Eye (tissue), 1 donor: ENCODE measurements around the gene SOX18.

Experiments used
- DNase-seq: peaks from one replicate; pipeline ENCODE4 v3.0.0-alpha.2; 2015

SOX18 gene

GRCh38 chr20:64080013-64080812 is 30.8 kb upstream of the SOX18 start, which contains the start of gene OPRL1:
OPRL1 (plus strand) TSS chr20:64080082; CDS start chr20:64092721, 12,639 bp downstream.
- peak; percentile 58 for DNase-seq

- DNase-seq, result peak; percentile 72
Observed at GRCh38 chr20:64079273-64080012, 30.0 kb upstream of the SOX18 start, which contains the start of gene RGS19. RGS19 (minus strand) TSS chr20:64079518; CDS start chr20:64076886, 2,632 bp downstream.

- no peak for DNase-seq
Observed at GRCh38 chr20:64078934-64079272, 29.5 kb upstream of the SOX18 start.

DNA sequence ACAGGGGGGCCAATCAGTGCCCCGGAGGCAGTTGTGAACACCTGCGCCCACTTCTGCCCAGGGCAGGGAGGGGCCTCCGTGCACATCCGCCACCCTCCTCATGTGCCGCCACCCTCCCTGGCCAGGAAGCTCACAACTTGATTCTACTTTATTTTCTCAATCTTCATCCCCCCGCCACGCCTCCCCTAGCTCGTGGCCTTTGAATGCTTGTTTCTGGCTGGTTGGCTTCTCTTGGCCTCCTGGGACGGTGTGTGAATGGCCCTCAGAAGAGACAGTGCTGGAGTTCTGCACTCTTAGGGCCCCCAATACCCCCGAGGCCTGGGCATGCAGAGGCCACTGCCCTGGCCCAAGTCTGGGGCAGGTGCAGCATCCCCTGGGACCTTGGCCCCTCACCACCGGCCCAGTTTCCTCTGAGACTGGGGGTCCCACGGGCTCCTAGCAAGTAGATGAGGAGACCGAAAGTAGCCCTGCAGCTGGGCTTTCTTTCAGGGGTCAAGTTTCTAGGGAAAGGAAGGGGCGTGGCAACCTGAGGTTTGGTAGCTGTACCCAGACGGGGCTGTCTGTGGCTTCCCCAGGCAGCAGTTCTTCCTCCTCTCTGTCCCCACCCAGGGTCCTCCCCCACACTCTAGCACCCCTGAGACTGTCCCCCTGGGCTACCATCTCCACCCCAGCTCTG is 28.6 kb upstream of the SOX18 start:
- no peak for DNase-seq

DNA sequence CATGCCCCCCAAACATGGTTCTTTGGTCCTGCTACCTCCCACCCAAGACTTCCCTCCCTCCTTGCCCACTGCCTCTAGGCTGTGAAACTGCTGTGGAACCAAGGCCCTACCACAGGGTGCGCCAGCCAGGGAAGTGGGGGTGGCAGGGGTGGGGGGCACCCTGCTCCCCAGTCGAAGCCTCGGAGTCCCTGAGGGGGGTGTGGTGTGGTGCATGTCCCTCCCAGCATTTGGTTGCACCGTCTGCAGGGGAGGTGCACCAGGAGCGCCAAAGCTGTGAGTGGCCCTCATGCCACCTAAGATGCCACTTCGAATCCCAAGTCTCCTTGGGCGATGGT is 28.1 kb upstream of the SOX18 start:
- DNase-seq, result no peak

DNA sequence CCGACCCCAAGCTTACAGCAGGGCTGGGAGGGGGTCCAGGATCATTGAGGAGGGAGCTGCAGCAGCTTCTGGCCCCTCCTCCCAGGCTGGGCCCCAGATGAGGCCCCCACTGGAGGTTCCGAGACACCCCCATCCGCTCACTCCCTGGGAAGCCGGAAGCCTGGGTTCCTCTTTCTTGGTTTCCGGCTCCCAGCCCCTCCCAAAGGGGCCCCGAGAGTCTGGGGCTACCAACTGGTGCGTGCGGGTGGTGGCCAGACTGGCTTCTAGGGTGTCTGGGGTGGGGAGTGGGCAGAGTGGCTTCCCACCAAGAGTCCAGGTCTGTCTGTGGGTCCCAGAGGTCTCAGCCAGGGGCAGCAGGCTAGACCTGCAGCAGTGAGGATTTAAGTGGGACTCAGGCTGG is 27.7 kb upstream of the SOX18 start:
- DNase-seq, result no peak

- DNase-seq, result no peak
Observed at GRCh38 chr20:64076061-64076997, 26.9 kb upstream of the SOX18 start.

- no peak for DNase-seq
Observed at GRCh38 chr20:64075556-64075955, 26.1 kb upstream of the SOX18 start.

- no peak for DNase-seq
Observed at GRCh38 chr20:64074963-64075362, 25.5 kb upstream of the SOX18 start.

DNA sequence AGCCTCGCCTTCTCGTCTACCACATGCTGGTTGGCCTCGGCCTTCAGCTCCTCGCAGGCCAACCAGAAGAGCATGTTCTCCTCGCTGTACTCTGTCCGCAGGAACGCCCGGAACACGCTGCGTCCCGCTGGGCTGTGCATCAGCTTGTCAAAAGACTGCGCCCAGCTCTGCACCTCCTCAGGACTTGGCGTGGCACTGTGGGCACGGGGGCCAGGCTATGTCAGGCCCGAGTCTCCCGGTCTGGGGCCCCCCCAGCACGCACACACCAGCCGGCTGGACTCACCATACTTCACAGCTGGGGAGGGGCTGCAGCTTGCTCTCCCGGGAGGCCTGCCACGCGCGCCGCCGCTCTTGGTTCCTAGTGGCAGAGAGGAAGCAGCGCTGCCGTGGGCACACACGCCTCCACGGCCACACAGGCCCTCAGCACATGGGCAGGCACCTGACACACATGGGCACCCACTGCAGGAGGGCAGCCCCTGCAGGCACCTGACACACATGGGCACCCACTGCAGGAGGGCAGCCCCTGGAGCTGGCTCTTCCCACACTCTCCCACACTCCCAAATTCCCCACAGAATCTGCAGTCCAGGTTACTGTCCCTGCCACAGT is 24.8 kb upstream of the SOX18 start:
- DNase-seq, result no peak

- no peak for DNase-seq
Observed at GRCh38 chr20:64073476-64074183, 24.2 kb upstream of the SOX18 start.

- no peak for DNase-seq
Observed at GRCh38 chr20:64072498-64073063, 23.1 kb upstream of the SOX18 start.

- no peak for DNase-seq
Observed at GRCh38 chr20:64071341-64072332, 22.2 kb upstream of the SOX18 start.

DNA sequence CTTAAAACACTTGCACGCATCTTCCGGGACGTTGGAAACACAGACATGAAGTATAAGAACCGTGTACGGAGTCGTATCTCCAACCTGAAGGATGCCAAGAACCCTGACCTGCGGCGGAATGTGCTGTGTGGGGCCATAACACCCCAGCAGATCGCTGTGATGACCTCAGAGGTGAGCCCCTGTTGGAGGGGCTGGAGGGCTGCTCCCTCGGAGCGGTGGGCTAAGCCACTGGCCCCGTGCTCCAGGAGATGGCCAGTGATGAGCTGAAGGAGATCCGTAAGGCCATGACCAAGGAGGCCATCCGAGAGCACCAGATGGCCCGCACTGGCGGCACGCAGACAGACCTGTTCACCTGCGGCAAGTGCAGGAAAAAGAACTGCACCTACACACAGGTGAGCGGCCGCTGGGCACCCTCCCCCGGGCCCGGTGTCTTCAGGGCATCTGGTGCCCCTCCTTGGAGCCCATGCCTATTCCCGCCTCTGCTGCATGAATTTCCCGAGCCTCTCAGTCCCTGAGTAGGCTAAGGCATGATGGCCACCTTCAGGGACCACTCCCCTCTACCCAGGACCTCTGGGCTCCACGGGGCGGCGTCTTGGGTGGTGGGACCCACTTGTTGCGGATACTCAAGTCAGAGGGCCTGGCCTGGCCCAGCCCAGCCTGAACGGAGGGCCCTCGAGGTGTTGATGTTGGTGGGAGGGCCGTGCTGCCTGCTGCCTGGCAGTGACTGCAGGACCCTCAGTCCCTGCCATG is 21.0 kb upstream of the SOX18 start:
- DNase-seq, result no peak

DNA sequence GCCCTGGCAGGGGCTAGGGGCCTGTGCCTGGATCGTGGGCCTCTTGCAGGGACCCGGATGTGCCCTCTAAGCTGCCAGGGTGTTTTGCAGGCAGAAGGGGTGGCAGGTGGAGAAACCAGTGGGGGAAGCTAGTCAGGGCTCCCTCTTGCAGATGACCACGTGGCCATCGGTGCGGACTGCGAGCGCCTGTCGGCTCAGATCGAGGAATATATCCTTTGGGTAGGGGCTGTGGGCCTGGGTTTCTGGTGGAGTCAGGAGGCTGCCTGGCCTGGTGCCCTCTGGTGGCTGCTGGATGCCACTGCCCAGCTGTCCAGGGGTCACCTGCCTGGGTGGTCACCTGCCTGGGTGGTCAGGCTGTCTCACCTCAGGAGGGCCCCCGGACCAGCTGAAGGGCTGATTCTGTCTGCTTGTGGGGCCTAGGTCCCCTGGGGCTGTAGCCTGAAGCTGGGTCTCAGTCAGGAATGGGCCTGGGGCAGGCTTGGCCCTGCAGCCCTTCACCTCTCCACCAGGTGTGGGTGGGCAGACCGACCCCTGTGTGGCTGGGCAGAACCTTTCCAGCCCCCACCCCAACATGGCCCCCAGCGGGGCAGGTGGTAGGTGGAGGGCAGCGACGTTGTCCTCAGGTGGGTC is 20.3 kb upstream of the SOX18 start:
- peak; percentile 66 for DNase-seq

DNA sequence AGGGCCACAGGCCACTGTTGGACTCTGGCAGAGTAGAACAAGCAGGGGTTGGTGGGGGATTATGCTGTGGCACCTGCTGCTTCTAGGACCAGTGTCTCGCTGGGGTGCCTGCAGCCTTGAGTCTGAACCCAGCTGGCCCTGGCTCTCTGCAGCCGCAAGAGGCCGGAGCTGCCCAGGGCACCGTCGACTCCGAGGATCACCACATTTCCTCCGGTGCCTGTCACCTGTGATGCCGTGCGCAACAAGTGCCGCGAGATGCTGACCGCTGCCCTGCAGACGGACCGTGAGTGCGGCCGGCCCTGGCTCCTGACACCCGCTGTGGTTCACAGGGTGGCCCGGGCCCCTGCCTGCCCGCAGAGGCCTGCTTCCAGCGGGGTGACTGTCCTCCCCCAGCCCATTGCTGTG is 19.8 kb upstream of the SOX18 start:
- DNase-seq, result no peak

DNA sequence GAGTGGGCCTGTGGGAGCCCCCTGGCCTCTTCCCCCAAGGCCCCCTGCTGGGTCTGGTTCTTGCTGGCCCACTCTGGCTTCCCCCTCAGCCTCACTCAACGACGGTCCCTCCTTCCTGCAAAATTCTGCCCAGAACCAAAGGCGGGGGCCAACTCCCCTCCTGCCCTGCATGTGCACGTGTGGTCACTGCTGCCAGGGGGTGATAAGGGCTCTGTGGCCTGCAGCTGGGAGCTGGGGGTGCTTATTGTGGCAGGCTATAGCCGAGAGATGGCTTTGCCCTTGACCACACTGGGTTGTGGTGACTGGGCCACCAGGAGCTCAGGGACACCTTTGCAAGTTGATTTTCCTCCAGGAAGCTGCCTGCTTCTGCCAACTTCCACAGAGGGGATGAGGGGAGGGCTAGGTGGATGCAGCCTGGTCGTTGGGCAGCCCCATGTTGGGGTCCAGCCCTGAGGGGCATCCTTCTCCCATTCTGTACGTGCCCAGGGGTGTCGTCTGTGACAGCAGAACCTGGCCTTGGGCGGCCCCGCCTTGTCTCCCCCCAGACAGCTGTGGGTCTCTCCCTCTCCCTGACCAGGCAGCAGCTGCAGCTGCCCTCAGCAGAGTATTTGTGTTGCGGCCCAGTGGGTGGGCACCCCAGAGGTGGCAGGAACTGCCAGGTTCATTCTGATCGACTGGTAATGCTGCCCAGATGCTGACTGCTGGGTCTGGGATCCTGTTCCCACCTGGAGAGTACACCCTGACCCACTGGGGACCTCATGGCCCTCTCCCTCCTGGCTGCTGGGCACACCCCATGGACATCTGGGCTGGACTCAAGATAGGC is 19.2 kb upstream of the SOX18 start:
- DNase-seq, result no peak
